Thoracic aorta (tissue), 2 donors: Measurements from ENCODE around the gene FAM221B. TPM values are rescaled to one million over a fixed set of nuclear protein-coding genes. Genes with fewer than 3 reads are reported as not detected.

Experiments used
- ATAC-seq: fragments of 150-250 bp; one replicate; pipeline ENCODE4 v1.8.0; 2017; ENCODE audit warnings: low read depth; ENCODE audit not compliant: insufficient number of reproducible peaks, low FRiP score
- DNase-seq: peaks from one replicate; pipeline ENCODE4 v3.0.0-alpha.2; 2020; ENCODE audit warnings: low spot score
- H3K27ac ChIP-seq, 2 donors: fragments of 200-600 bp; sonication (generic); 1 replicate in 1 of 2; 2 replicates in 1 of 2; pipeline ENCODE4 v1.5.1; 2016; ENCODE audit warnings: mild to moderate bottlenecking in 2 of 2, moderate library complexity in 2 of 2
- H3K27me3 ChIP-seq: fragments of 200-600 bp; sonication (generic); replicated peaks from 2 replicates; pipeline ENCODE4 v1.6.0; 2016; ENCODE audit warnings: mild to moderate bottlenecking; ENCODE audit not compliant: insufficient read depth
- H3K36me3 ChIP-seq: fragments of 200-600 bp; sonication (generic); one replicate; pipeline ENCODE4 v1.5.1; 2016
- H3K4me1 ChIP-seq, 2 donors: fragments of 200-600 bp; sonication (generic); 1 replicate in 1 of 2; 2 replicates in 1 of 2; pipeline versions ENCODE4 v1.5.1 to v1.6.0; 2016; ENCODE audit warnings: low read depth in 2 of 2, mild to moderate bottlenecking in 1 of 2; ENCODE audit not compliant: control insufficient read depth in 1 of 2
- H3K4me3 ChIP-seq: fragments of 200-600 bp; sonication (generic); 2 replicates; pipeline ENCODE4 v1.5.1; 2016; ENCODE audit warnings: mild to moderate bottlenecking
- H3K9me3 ChIP-seq: fragments of 200-600 bp; sonication (generic); 2 replicates; pipeline ENCODE4 v1.5.1; 2016
- total RNA-seq, 2 donors: library from RNA; depleted of rRNA; stranded (reverse); fragments of >200 nt; gene quantifications; one replicate each; pipeline versions ENCODE4 v1.1.0 to v1.2.3, GENCODE V29; 2016
- TF ChIP-seq, protein P1 (sequence below): fragments of 200-600 bp; sonication (generic); IDR thresholded peaks from one replicate; pipeline ENCODE4 v1.5.1; 2019; ENCODE audit warnings: antibody characterized with exemption

Gene FAM221B
- total RNA-seq, 2 donors from 2014 or later: not detected

DNA sequence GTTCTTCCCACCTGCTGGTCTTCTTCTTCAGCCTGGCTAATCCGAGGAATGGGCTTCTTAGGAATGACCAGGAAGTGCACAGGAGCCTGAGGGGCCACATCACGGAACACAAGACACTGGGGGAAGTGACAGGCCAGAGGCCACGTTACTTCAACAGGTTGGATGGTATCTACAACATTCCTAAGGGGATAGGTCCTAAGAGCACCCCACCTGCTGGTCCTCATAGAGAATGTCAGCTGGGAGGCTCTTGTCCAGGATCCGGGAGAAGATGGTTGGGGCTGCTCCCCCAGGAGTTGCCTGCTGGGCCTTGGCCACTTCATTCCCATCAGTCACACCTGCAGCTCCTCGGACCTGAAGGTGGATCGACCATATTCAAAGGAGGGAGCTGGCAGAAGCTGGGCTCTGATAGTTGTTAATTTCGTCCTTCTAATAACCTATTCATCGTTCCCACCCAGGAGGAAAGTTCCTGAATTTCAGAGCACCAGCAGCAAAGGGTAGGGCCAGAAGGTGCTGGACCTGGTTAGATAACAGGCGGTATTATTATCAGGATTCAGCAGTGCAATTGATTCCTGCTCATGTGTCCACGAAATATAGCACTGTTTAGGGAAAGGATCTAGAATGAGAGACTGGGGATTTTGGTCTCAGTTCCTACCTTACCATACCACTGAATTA is 15.0 kb downstream of the FAM221B start:
- no peak for ATAC-seq
- Histone ChIP-seq H3K27ac (peak overlapping the region; percentile 88 to 91), H3K4me3 (peak overlapping the region; percentile 85)

DNA sequence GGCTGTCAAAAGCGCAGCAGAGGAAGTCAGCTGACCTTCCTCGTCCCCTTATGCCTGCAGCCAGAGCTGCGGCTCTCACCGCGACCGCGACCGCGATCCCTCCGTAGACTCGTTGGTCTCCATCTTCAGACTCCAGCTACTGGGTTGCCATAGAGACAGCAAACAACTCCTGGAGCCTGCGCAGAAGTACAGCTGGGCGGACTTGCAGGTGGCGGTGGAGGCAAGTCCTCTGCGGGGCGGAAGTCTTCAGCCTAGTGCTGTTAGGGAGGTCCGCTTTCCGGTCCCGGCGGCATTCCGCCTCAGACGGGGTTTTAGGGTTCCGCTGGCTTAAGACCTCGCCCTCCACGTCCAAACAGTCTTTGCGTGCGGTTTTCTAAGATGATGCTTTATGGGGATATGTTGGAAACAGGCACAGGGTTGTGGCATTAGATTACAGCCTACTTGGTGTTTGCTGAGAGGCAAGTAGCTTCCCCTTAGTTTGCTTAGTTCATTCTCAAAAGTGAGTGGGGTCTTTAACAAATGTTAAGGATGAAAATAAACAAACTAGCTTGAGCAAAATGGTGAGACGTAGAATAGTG is 16.4 kb downstream of the FAM221B start, which contains the start of gene SPAG8:
Gene SPAG8 (minus strand): TSS at position 238 of the 578 bp plus-strand sequence. CDS start 115 bp downstream, at position 123.
- H3K4me1 ChIP-seq: peaks cover 16 to 39% of the 10 kb centered on the region in 2 donors
- no peak for ATAC-seq
- TF ChIP-seq, protein P1, sequence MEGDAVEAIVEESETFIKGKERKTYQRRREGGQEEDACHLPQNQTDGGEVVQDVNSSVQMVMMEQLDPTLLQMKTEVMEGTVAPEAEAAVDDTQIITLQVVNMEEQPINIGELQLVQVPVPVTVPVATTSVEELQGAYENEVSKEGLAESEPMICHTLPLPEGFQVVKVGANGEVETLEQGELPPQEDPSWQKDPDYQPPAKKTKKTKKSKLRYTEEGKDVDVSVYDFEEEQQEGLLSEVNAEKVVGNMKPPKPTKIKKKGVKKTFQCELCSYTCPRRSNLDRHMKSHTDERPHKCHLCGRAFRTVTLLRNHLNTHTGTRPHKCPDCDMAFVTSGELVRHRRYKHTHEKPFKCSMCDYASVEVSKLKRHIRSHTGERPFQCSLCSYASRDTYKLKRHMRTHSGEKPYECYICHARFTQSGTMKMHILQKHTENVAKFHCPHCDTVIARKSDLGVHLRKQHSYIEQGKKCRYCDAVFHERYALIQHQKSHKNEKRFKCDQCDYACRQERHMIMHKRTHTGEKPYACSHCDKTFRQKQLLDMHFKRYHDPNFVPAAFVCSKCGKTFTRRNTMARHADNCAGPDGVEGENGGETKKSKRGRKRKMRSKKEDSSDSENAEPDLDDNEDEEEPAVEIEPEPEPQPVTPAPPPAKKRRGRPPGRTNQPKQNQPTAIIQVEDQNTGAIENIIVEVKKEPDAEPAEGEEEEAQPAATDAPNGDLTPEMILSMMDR: no peak

More for the DNA sequence above, 15.0 kb downstream of the FAM221B start:
- TF ChIP-seq, protein P1: no peak
- H3K4me1 ChIP-seq: peaks cover 16 to 39% of the 10 kb centered on the region in 2 donors
- DNase-seq: no peak
- no peaks in the 10 kb centered on the region for H3K9me3 ChIP-seq
- H3K27me3 ChIP-seq: no peaks in the 10 kb centered on the region
- peaks cover 9% of the 10 kb centered on the region for H3K36me3 ChIP-seq

DNA sequence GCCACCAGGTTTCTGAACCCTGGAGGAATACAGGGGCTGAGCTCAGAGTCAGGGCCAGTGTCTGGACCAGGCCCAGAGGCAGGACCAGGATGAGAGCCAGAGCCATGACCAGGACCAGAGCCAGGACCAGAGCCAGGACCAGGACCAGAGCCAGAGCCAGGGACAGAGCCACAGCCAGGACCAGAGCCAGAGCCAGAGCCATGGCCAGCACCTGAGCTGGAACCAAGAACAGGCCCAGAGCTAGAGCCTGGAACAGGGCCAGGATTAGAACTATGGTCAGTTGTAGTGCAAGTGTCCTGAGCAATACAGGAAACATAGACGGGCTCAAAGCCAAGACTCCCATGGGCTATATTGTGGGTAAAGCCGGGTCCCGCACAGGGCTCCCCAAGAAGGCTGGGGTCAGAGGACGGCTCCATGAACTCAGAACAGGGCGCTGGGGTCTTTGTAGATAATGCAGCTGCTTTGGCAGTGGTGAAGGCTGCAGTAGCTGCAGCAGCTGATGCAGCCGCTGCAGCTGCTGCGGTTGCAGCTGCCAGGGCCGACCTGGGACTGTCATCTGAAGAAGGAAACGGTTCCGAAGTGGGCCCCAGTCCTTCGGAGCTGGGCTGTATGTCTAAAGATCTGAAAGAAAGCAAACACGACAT is 17.0 kb downstream of the FAM221B start:
- H3K27me3 ChIP-seq: no peaks in the 10 kb centered on the region
- peaks cover 28% of the 10 kb centered on the region for H3K36me3 ChIP-seq
- DNase-seq (no peak), ATAC-seq (no peak)
- peaks cover 16 to 39% of the 10 kb centered on the region in 2 donors for H3K4me1 ChIP-seq
- H3K9me3 ChIP-seq: no peaks in the 10 kb centered on the region
- TF ChIP-seq, protein P1: no peak
- peak overlapping the region; percentile 85 to 87 for H3K27ac ChIP-seq
- peak overlapping the region; percentile 73 for H3K4me3 ChIP-seq

More for the DNA sequence above, 16.4 kb downstream of the FAM221B start, which contains the start of gene SPAG8:
- Histone ChIP-seq H3K27ac (peak within 1 kb of the TSS; percentile 85 to 87), H3K4me3 (peak within 1 kb of the TSS; percentile 73), H3K36me3 (peaks cover 23% of the 10 kb centered on the region), H3K27me3 (no peaks in the 10 kb centered on the region), H3K9me3 (no peaks in the 10 kb centered on the region)
- DNase-seq: peak; percentile 83

DNA sequence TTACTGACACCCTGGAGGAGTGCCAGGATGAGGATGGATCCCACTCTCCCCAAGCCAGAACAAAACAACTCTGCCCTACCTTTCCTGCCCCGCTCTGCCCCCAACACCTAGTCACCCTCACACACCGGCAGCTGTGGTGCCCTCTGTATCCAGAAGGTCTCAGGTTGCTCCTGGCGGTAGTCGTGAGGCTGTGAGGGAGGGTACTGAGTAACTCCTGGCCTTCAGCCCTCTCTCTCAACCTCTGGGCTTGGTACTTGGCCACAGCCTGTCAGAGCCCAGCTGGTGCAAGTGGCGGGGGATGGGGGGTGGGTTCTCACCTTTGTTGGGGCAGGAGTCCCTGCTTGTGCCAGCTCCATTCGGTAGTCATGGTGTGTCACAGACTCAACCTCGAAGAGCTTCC is 18.4 kb downstream of the FAM221B start:
- DNase-seq: no peak
- Histone ChIP-seq H3K36me3 (peaks cover 41% of the 10 kb centered on the region), H3K4me3 (no peak overlapping the region), H3K4me1 (peaks cover 16 to 34% of the 10 kb centered on the region in 2 donors), H3K9me3 (no peaks in the 10 kb centered on the region), H3K27ac (no peak overlapping the region), H3K27me3 (no peaks in the 10 kb centered on the region)
- no peak for ATAC-seq
- TF ChIP-seq, protein P1: no peak

DNA sequence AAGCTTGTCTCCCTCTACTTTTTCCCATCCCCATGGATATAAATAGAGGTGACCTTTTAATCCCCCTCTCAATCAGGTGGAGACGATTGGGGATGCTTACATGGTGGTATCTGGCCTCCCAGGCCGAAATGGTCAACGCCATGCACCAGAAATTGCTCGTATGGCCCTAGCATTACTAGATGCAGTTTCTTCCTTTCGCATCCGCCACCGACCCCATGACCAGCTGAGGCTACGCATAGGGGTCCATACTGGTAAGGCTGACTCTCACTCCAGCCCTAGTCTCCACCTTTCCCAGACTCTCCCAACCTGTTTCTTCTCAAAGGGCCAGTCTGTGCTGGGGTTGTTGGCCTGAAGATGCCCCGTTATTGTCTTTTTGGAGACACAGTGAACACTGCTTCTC is 20.1 kb downstream of the FAM221B start:
- no peak for ATAC-seq
- TF ChIP-seq, protein P1: no peak
- no peak for DNase-seq
- Histone ChIP-seq H3K4me1 (peaks cover 8 to 24% of the 10 kb centered on the region in 2 donors), H3K27me3 (no peaks in the 10 kb centered on the region), H3K36me3 (peaks cover 43% of the 10 kb centered on the region), H3K9me3 (no peaks in the 10 kb centered on the region), H3K4me3 (no peak overlapping the region), H3K27ac (no peak overlapping the region)
